Glutamatergic neuron (in vitro differentiated cells): Measurements from ENCODE around the gene AFF2. TPM values are rescaled to one million over a fixed set of nuclear protein-coding genes. Genes with fewer than 3 reads are reported as not detected.
"Not testable (repeated sequence)": the region's sequence is repeated elsewhere in the genome, so short reads cannot be mapped to it uniquely, and the experiment has no call there.

Source experiments
- DNase-seq: peaks from one replicate; pipeline ENCODE4 v3.0.0; 2022
- H3K27ac Mint-ChIP-seq: one replicate; pipeline ENCODE4 v1.8.0; 2020; ENCODE audit warnings: mild to moderate bottlenecking, mixed read lengths, inconsistent platforms; ENCODE audit not compliant: unreplicated experiment
- H3K27me3 Mint-ChIP-seq: one replicate; pipeline ENCODE4 v1.8.0; 2020; ENCODE audit warnings: mild to moderate bottlenecking, moderate library complexity, mixed read lengths, inconsistent platforms; ENCODE audit not compliant: unreplicated experiment
- H3K36me3 Mint-ChIP-seq: one replicate; pipeline ENCODE4 v1.8.0; 2020; ENCODE audit warnings: mild to moderate bottlenecking, mixed read lengths, inconsistent platforms; ENCODE audit not compliant: unreplicated experiment
- H3K4me1 Mint-ChIP-seq: one replicate; pipeline ENCODE4 v1.8.0; 2020; ENCODE audit warnings: mild to moderate bottlenecking, low read depth, mixed read lengths, inconsistent platforms; ENCODE audit not compliant: unreplicated experiment
- H3K4me3 Mint-ChIP-seq: one replicate; pipeline ENCODE4 v1.8.0; 2020; ENCODE audit warnings: mild to moderate bottlenecking, mixed read lengths, inconsistent platforms; ENCODE audit not compliant: unreplicated experiment
- H3K9me3 Mint-ChIP-seq: one replicate; pipeline ENCODE4 v1.8.0; 2020; ENCODE audit warnings: mild to moderate bottlenecking, moderate library complexity, mixed read lengths, inconsistent platforms; ENCODE audit not compliant: unreplicated experiment
- CTCF ChIP-seq: fragments of 200-600 bp; sonication (generic); IDR thresholded peaks from one replicate; pipeline ENCODE4 v1.5.0; 2021; ENCODE audit not compliant: partially characterized antibody, unreplicated experiment
- total RNA-seq: library from RNA; stranded (reverse); fragmentation: NEBNext Ultra II Directional; extraction: Animal tissue kit (Norgen Biotek cat#: 25700); gene quantifications from one replicate; pipeline ENCODE4 v1.2.1, GENCODE V29; 2021; ENCODE audit not compliant: unreplicated experiment

The AFF2 gene
- total RNA-seq, 1 donor from 2014 or later = 12.2 TPM

DNA sequence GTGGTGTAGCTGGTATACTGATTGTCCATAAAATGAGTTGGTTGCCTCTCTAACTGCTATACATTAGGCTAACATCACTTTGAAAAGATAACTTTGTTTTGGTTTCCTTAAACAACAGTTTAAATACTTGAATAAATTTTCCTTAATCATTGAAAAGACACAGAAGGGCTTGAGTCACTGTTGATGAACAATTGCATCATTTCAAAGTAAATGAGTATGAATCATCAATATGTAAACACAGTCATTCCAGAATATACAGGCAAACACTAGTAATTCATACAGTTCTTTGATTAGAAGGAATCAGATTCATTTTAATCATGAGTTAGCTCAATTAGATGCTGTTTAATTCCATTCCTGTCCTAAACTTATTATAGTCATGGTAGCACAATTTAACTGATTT lies 160.6 kb downstream of the AFF2 start:
- no peak overlapping the region for H3K27ac Mint-ChIP-seq
- DNase-seq = no peak
- H3K36me3 Mint-ChIP-seq = no peaks in the 10 kb centered on the region
- no peak for TF ChIP-seq CTCF
- H3K4me1 Mint-ChIP-seq = no peaks in the 10 kb centered on the region
- no peaks in the 10 kb centered on the region for H3K9me3 Mint-ChIP-seq
- no peak overlapping the region for H3K4me3 Mint-ChIP-seq
- no peaks in the 10 kb centered on the region for H3K27me3 Mint-ChIP-seq

GRCh38 chrX:148662014-148662413 lies 161.6 kb downstream of the AFF2 start:
- H3K4me1 Mint-ChIP-seq = no peaks in the 10 kb centered on the region
- H3K36me3 Mint-ChIP-seq = no peaks in the 10 kb centered on the region
- no peak for DNase-seq
- no peaks in the 10 kb centered on the region for H3K27me3 Mint-ChIP-seq
- H3K9me3 Mint-ChIP-seq = no peaks in the 10 kb centered on the region
- no peak overlapping the region for H3K27ac Mint-ChIP-seq
- H3K4me3 Mint-ChIP-seq = no peak overlapping the region
- TF ChIP-seq CTCF = no peak

DNA sequence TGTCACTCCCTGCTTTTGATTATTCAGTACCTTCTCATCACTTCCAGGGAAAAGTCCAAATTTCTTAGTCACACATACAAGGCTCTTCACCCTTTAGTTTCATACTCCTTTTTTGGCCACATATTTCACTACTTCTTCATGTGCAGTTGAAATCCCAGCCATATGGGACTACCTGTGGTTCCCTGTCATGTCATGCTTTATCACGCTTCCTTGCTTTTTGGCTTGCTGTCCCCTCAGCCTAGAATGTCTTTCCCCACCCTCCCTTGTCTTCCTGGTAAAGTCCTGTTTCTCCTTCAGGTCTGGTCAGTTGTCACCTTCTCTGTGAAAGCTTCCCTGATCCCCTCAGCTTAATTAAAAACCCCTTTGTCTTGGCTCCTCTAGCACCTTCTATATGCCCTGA lies 163.8 kb downstream of the AFF2 start:
- H3K36me3 Mint-ChIP-seq = no peaks in the 10 kb centered on the region
- H3K27me3 Mint-ChIP-seq = no peaks in the 10 kb centered on the region
- no peak overlapping the region for H3K4me3 Mint-ChIP-seq
- peaks cover 3% of the 10 kb centered on the region for H3K9me3 Mint-ChIP-seq
- no peak overlapping the region for H3K27ac Mint-ChIP-seq
- H3K4me1 Mint-ChIP-seq = no peaks in the 10 kb centered on the region
- DNase-seq = no peak
- no peak for TF ChIP-seq CTCF

DNA sequence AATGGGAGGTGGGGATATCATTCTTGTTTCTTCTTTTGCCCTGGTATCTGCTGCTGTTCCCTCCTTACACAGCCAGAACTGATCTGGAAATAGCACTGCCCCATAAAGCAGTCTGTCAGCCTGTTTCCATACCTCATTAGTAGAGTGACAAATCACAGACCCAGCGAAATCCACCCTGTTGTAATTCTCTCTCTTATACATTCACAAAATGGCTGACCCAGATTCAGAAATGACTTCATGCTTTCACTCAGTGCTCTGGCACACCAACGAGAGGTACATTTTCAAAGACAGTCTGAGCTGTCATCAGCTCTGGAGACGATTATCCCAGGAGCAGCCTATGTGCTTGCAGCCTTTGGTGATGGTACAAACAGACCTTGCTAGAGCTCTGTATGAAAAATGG lies 164.6 kb downstream of the AFF2 start:
- Mint-ChIP-seq H3K9me3 (peaks cover 5% of the 10 kb centered on the region), H3K36me3 (peaks cover 4% of the 10 kb centered on the region), H3K4me1 (no peaks in the 10 kb centered on the region), H3K27ac (no peak overlapping the region), H3K4me3 (no peak overlapping the region), H3K27me3 (no peaks in the 10 kb centered on the region)
- DNase-seq = no peak
- no peak for TF ChIP-seq CTCF

DNA sequence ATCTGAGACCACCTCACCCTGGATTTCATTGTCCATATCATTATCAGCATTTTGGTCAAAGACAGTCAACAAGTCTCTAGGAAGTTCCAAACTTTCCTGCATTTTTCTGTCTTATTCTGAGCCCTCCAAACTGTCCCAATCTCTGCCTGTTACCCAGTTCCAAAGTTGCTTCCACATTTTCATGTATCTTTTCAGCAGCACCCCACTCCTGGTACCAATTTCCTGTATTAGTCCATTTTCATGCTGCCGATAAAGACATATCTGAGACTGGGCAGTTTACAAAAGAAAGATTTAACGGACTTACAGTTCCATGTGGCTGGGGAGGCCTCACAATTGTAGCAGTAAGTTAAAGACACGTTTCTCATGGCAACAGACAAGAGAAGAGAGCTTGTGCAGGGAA lies 168.8 kb downstream of the AFF2 start:
- not testable (repeated sequence) for H3K36me3 Mint-ChIP-seq, H3K27me3 Mint-ChIP-seq, H3K9me3 Mint-ChIP-seq, H3K4me3 Mint-ChIP-seq, H3K4me1 Mint-ChIP-seq, H3K27ac Mint-ChIP-seq, DNase-seq

DNA sequence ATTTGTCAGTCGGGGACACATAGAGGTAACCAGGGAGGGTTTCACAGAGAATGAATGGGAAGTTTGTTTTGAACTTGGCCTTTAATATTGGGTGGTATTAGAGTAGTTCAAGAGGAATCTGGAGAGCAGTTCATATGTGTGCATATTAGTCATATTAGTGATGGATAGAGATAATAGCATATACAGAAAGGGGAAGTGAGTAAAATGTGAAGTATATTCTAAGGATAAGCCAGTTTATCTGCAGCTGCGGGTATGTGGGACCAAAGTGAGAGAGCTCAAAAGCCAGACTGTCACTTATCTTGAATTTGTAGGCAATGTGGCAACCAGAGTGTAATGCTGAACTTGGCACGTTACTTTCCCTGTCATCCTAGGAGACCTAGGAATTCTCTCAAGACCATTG lies 169.9 kb downstream of the AFF2 start:
- Mint-ChIP-seq H3K4me1 (no peaks in the 10 kb centered on the region), H3K4me3 (no peak overlapping the region), H3K27ac (no peak overlapping the region), H3K27me3 (no peaks in the 10 kb centered on the region), H3K9me3 (peaks cover 10% of the 10 kb centered on the region), H3K36me3 (peaks cover 7% of the 10 kb centered on the region)
- TF ChIP-seq CTCF = no peak
- no peak for DNase-seq
